ENCODE data around the gene SARNP. TPM values are rescaled to one million over a fixed set of nuclear protein-coding genes. Genes with fewer than 3 reads are reported as not detected.

SARNP gene
- total RNA-seq, 4 donors from 2014 or later, result 45.9 to 106 (median 66.6) TPM

- peak overlapping the region in 1 of 2 donors; percentile 99 for H3K27ac ChIP-seq
- H3K9me3 ChIP-seq, result no peaks in the 10 kb centered on the region
- no peaks in the 10 kb centered on the region for H3K27me3 ChIP-seq
- H3K4me1 ChIP-seq, result peaks cover 0 to 17% of the 10 kb centered on the region in 2 donors
- peak in 1 of 2 donors; percentile 12 for DNase-seq
- TF ChIP-seq, protein P1, sequence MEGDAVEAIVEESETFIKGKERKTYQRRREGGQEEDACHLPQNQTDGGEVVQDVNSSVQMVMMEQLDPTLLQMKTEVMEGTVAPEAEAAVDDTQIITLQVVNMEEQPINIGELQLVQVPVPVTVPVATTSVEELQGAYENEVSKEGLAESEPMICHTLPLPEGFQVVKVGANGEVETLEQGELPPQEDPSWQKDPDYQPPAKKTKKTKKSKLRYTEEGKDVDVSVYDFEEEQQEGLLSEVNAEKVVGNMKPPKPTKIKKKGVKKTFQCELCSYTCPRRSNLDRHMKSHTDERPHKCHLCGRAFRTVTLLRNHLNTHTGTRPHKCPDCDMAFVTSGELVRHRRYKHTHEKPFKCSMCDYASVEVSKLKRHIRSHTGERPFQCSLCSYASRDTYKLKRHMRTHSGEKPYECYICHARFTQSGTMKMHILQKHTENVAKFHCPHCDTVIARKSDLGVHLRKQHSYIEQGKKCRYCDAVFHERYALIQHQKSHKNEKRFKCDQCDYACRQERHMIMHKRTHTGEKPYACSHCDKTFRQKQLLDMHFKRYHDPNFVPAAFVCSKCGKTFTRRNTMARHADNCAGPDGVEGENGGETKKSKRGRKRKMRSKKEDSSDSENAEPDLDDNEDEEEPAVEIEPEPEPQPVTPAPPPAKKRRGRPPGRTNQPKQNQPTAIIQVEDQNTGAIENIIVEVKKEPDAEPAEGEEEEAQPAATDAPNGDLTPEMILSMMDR (IDR thresholded peaks at IDR 0.05), result no peak
- TF ChIP-seq POLR2A (IDR thresholded peaks at IDR 0.05), result no peak
- no peaks in the 10 kb centered on the region for H3K36me3 ChIP-seq
- intact Hi-C loops (cut with DNase I; ENCODE audit: low total_unique reads), result no loop called here
- no peak overlapping the region for H3K4me3 ChIP-seq
These were observed 92.0 kb downstream of the SARNP start for GRCh38 chr12:55725556-55725955.

- Histone ChIP-seq H3K9me3 (no peaks in the 10 kb centered on the region), H3K36me3 (no peaks in the 10 kb centered on the region), H3K4me1 (peaks cover 0 to 22% of the 10 kb centered on the region in 2 donors), H3K27ac (peak overlapping the region in 1 of 2 donors; percentile 10), H3K4me3 (no peak overlapping the region), H3K27me3 (no peaks in the 10 kb centered on the region)
- DNase-seq, result no peak
- TF ChIP-seq POLR2A (IDR thresholded peaks at IDR 0.05), result no peak
- TF ChIP-seq, protein P1 (IDR thresholded peaks at IDR 0.05), result no peak
- intact Hi-C loops (cut with DNase I; ENCODE audit: low total_unique reads), result no loop called here
These were observed 92.6 kb downstream of the SARNP start for GRCh38 chr12:55724940-55725309.

DNA sequence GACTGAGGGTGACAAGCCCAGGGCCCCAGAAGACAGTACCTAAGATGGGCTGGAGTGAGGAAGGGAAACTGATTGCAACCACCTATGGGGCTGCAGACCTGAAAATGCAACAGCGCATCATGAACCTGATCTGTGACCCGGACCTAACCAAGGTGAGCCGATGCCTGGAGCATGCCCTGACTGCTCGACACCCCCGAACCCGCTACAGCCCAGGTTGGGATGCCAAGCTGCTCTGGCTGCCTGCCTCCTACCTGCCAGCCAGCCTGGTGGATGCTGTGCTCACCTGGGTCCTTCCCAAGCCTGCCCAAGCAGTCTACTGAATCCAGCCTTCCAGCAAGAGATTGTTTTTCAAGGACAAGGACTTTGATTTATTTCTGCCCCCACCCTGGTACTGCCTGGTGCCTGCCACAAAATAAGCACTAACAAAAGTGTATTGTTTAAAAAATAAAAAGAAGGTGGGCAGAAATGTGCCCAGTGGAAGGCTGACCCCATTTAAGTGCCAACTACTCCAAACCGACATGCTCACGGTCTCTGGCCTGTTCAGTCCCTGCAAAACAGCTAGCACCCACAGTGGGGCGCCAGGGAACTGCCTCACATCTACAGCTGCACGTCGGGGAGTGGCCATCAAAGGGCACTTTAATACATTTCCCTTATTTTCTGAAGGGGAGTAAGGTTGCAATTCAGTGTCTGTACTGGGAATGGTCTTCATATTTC is 93.1 kb downstream of the SARNP start:
- Histone ChIP-seq H3K4me3 (no peak overlapping the region), H3K9me3 (no peaks in the 10 kb centered on the region), H3K27ac (no peak overlapping the region), H3K4me1 (peaks cover 2 to 28% of the 10 kb centered on the region in 2 donors), H3K36me3 (no peaks in the 10 kb centered on the region), H3K27me3 (no peaks in the 10 kb centered on the region)
- TF ChIP-seq, protein P1 (IDR thresholded peaks at IDR 0.05), result peak in 3 of 4 experiments; percentile 46 to 53 (median 48)
- TF ChIP-seq POLR2A (IDR thresholded peaks at IDR 0.05), result no peak
- intact Hi-C loops (cut with DNase I; ENCODE audit: low total_unique reads), result no loop called here
- no peak for DNase-seq

DNA sequence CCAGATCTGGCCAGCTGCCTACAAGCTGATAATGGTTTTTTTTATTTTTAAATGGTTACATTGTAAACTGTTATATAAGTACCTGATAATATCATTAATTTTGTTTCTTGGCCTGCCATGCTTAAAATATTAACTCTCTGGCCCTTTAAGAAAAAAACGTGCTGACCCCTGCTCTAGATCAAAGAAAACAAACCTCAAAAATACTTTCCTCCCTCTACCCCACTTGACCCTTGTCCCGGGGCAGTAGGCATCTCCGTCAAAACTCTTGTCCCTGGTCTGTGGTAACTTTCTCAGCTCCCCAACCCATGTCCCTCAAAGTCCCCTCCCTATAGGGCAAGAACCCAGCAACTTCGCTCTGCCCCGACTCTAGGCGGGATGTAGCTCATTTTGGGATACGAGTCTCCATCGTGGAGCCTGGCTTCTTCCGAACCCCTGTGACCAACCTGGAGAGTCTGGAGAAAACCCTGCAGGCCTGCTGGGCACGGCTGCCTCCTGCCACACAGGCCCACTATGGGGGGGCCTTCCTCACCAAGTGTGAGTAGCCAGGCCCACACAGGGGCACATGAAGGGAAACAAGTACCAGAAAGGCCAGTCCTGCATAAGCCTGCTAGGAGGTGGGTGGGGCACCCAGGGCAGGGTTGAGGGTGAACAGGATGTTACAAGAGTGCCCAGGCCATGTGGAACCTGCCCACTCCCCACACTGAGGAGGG is 93.9 kb downstream of the SARNP start:
- intact Hi-C loops (cut with DNase I; ENCODE audit: low total_unique reads), result no loop called here
- TF ChIP-seq, protein P1 (IDR thresholded peaks at IDR 0.05), result no peak
- TF ChIP-seq POLR2A (IDR thresholded peaks at IDR 0.05), result no peak
- H3K9me3 ChIP-seq, result no peaks in the 10 kb centered on the region
- no peak overlapping the region for H3K4me3 ChIP-seq
- no peaks in the 10 kb centered on the region for H3K27me3 ChIP-seq
- H3K4me1 ChIP-seq, result peaks cover 2 to 35% of the 10 kb centered on the region in 2 donors
- H3K27ac ChIP-seq, result peak overlapping the region in 1 of 2 donors; percentile 26
- no peaks in the 10 kb centered on the region for H3K36me3 ChIP-seq
- no peak for DNase-seq

DNA sequence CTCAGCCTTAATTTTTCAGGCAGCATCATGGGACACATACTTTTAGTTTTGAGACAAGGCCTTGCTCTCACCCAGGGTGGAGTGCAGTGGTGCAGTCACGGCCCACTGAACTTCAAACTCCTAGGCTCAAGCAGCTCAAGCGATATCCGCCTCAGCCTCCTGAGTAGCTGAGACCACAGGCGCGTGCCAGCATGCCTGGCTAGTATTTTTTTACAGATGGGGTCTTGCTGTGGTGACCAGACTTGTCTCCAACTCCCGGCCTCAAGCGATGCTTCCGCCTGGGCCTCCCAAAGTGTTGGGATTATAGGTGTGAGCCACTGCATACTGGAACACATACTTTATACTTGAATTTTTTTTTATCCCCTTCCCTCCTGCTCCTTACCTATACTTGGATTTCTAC is 94.6 kb downstream of the SARNP start:
- Histone ChIP-seq H3K36me3 (no peaks in the 10 kb centered on the region), H3K27ac (peak overlapping the region in 1 of 2 donors; percentile 26), H3K9me3 (no peaks in the 10 kb centered on the region), H3K4me3 (no peak overlapping the region), H3K4me1 (peaks cover 2 to 37% of the 10 kb centered on the region in 2 donors), H3K27me3 (no peaks in the 10 kb centered on the region)
- no peak for TF ChIP-seq POLR2A (IDR thresholded peaks at IDR 0.05)
- TF ChIP-seq, protein P1 (IDR thresholded peaks at IDR 0.05), result no peak
- DNase-seq, result no peak
- intact Hi-C loops (cut with DNase I; ENCODE audit: low total_unique reads), result no loop called here
